Stimulated activated CD8-positive, alpha-beta memory T cell treated with anti-CD3 and anti-CD28 coated beads, Interleukin-7, amount 100 ng/mL, for 1 hour (primary cell): ENCODE measurements around the gene F10.

Experiments
- DNase-seq, 2 donors: peaks; one replicate each; pipeline ENCODE4 v3.0.0-alpha.2; 2020; ENCODE audit warnings: low read depth in 2 of 2

The F10 gene

GRCh38 chr13:113086991-113087922 is 35.3 kb upstream of the F10 start:
- no peak for DNase-seq

- DNase-seq: no peak
Measured at GRCh38 chr13:113087923-113088690, 34.5 kb upstream of the F10 start.

DNA sequence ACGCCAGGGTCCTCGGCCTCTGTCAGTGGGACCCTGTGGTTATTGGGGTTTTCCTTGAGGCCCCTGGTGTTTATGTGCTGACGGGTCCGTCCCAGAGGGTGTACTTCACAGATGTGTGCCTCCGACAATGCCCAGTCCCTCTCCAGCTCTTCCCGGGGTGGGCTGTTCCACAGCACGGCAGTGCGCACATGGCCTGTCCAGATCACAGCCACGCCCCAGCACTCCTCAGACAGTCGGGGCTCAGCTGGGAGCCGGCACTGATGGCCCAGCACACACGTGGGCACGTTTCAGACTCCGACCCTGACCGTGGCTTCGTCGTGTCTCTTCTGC is 33.9 kb upstream of the F10 start:
- DNase-seq: no peak

DNA sequence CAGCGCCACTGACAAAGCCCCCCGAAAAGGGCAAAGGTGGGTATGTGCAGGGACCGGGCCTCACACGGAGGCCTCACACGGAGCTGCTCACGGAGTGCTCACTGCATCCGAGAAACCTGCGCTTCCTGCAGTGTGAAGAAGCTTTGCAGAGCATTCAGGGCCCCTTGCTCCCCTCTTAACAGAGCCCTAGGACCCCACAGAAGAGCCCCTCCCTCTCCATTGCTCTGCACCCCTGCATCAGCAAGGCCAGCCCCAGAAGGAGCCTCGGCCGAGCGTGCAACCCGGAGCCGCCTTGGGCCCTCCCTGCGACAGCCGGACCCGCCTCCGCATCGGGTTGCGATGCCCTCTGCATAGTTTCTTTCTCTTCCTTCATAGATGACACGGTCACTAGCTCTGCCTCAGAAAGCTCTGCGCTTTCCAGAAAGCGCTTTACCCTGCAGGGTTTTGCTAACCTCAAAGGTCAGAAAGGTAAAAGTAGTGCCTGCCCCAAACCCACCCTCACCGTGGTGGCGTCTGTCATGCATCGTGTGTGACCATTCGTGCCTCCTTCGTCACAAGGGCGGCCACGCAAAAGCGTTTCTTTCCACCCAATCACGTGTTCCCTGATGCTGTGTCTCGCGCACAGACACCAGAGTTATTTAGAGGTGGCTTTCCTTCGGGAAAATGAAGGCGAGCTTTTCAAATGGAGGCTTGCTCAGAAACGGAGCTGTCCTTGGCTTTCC is 32.7 kb upstream of the F10 start:
- no peak for DNase-seq

DNA sequence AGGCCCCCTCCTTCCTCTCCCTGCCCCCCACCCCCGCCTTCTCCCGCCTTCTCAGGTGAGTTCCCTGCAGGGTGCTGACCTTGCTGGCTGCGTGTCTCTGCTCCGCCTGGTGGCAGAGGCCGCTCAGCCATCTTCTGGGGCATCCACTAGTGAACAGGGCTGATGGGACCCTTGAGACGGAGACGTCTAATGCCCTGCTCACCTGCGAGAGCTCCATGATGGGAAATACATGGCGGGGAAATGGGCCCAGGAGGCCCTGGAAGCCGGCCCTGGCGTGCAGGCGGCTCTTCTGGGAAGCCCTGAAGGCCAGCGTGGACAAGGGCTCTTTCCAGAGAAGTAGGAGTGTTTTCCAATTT is 32.2 kb upstream of the F10 start:
- no peak for DNase-seq

GRCh38 chr13:113090806-113091205 is 31.8 kb upstream of the F10 start:
- no peak for DNase-seq

DNA sequence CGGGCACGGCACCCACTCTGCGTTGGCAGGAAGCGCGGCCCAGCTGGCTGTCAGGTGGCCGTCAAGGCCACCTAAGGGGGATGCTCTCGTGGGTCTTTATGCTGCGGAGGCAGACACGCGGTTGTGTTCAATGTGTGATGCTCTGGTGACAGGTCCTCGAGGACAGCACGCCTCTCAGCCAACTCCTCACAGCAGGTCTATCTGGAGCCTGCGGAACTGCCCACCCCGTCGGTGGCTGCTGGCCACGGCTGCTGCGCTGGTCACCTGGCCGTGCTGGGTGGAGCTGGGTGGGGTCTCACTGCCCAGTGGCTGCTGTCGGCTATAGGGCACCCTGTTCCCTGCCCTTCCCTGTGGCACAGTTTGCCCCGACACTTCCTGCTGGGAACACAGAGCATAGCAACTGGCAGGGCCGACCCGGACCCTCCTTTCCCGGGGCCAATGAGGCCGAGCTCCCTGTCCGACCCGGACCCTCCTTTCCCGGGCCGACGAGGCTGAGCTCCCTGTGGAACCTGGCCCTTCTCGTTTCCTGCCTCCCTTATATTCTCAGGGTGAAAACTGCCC is 31.3 kb upstream of the F10 start:
- DNase-seq: no peak

- no peak for DNase-seq
Measured at GRCh38 chr13:113091891-113092775, 30.5 kb upstream of the F10 start.

DNA sequence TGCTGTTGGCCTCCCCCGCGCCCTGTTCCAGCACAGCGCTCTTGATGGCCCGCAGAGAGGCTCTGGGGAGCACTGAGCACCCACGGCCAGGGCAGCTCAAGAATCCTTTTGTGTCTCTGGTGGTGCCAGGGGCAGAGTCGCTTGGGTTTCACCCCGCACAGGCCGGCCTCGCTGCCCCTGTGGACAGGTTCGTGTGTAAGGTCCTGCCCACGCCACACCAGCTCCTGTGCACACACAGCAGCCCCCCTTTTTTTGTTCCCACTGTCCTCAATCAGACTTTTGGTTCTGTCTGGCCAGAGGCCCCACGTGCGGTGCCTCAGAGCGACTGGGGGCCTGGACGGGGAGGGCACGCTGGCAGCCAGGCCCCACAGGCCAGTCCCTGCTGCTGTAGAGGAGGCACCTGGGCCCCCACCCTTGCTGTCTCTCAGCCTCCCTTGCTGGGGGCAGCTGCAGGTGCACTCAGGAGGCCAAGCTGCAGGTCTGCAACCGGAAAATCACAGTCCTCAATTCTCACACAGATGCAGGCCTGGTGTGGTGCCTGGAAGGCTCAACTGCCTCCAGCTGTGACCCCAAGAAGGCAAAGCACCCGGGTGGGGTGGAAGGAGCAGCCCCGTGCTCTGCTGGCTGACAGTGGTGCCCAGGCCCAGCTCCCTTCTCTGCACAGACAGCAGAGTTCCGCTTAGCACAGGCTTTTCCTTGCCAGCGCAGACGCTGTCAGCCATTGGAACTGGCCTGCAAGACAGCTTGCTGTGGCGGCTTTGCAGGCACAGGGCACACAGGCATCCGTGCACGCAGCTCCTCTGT is 29.6 kb upstream of the F10 start:
- no peak for DNase-seq

DNA sequence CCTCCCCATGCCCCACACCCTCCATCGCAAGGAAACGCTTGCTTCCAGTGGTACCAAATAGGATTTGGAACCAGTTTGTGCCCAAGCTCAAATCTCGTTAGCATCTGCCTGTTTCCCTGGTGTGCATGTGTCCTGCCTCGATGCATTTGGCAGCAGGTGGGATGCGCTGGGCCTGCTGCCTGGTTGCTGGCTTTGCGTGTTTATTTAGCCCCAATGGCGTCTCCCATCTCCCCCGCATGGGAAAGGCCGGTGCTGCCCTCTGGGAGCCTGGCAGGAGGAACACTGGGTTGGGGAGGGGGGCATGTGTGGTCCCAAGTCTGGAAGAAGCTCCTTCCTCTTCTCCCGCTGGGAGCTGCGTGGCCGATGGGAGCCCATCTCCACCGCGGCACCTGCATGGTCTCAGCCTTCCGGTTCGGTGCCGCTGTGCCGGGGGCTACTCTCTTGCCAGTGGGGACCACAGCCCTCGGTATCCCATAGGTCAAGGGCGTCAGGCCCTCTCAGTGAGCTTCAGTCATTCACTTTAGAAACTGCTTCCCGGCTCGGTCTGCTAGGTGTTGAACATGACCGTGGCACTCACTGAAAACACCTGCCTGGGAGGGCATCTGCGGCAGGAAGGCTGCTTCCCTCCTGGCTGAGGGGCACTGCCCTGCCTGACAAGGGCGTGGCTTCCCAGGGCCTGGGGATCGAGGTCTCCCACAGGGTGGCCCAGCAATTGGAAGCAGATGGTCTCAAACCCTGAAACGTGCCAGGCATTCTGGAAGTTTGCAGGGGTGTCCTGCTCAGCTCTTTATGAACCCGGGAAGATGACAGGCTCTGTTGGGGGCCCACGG is 28.8 kb upstream of the F10 start:
- DNase-seq: no peak

DNA sequence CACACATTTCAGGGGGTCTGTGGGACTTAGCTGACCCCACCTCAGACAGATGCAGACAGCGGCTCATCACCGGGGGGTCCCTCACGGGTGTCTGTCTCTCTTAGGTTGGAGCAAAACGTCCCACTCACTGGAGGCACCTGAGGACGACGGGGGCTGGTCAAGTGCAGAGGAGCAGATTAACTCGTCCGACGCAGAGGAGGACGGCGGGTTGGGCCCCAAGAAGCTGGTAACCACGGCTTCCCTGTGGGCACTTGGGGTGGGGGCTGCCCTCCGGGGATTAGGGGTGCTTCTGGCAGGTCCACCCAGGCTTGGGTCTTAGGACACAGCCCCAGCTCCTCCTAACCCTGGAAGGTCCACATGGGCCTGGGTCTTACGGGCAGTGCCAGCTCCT is 28.2 kb upstream of the F10 start:
- DNase-seq: no peak

- no peak for DNase-seq
Measured at GRCh38 chr13:113095146-113096051, 27.2 kb upstream of the F10 start.

DNA sequence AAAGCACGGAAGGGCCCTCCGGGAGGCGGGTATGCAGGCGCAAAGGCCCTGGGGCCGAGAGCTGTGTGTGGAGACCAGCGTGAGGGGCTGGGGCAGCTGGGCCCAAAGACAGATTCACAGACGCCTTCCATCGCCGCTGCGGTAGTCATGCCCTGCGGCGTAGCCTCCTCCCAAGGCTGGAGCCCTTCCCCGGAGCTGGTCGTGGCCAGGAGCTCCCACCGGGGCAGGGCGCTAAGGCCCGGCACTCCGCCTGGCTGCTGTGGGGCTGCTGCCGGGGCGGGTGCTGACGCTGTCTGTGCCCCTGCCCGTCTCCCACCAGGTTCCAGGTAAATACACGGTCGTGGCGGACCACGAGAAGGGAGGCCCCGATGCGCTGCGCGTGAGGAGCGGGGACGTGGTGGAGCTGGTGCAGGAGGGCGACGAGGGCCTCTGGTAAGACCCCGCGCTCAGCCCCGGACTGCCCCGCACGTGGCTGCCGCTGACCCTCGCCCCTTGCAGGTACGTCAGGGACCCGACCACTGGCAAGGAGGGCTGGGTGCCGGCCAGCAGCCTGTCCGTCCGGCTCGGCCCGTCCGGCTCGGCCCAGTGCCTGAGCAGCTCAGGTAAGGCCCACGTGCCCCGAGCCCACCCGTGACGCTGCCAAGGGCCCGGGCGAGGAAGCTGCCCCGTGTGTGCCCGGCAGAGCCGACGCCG is 26.4 kb upstream of the F10 start:
- DNase-seq: no peak

GRCh38 chr13:113096745-113097305 is 25.8 kb upstream of the F10 start:
- no peak for DNase-seq

DNA sequence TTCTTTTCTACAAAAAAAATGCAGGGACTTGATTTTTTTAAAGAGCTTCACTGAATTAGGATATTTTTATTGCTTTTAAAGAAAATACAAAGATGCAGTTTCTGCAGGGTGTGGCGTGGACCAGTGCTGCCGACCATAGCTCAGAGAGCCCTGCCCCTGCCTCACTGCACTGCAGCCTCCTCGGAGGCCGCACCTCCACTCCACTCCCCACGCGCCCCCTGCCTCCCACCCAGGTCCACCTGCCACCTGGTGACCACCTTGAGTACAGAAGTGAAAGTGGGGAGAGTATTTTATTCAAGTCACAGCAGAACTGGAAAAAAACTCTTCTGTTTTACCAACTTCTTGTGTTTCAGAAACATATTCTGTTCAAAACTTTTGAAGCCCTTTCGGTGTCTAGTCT is 24.9 kb upstream of the F10 start:
- no peak for DNase-seq

- DNase-seq: no peak
Measured at GRCh38 chr13:113098162-113098732, 24.4 kb upstream of the F10 start.

DNA sequence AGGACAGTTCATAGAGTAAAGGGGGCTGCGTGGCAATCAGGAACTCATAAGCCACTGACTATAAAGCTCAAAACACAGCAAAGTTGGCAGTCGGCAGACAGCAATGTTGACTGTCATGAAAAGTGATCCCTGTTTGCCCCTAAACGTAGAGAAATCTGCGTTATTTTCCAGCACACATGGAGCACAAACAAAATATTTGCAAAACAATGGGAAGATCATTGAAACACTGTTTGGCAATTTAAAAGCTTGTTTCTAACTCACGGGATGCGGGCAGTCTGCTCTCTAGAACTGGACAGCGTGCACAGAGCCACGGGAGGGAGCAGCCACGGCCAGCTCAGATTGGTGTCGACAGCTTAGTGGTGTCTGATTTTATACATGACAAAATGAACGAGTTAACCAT is 23.5 kb upstream of the F10 start:
- DNase-seq: no peak
